Ramos (cell line): ENCODE measurements around the gene PCDH15.
"Not testable (repeated sequence)": the region's sequence is repeated elsewhere in the genome, so short reads cannot be mapped to it uniquely, and the experiment has no call there.

Experiments used
- in situ Hi-C: fragments of 300-500 bp; cut with MboI; formaldehyde crosslinking; loops from one replicate; pipeline ENCODE4 v1.14.3; 2022; ENCODE audit warnings: low sequenced_read_pairs; ENCODE audit not compliant: unreplicated experiment

The PCDH15 gene

GRCh38 chr10:54026340-54026739, 774.7 kb downstream of the PCDH15 start:
- in situ Hi-C loops: no loop called here

GRCh38 chr10:54011117-54011516, 789.9 kb downstream of the PCDH15 start:
- in situ Hi-C loops: no loop called here

GRCh38 chr10:54010337-54010933, 790.6 kb downstream of the PCDH15 start:
- in situ Hi-C loops: no loop called here

- in situ Hi-C loops: no loop called here
These were observed 791.4 kb downstream of the PCDH15 start for GRCh38 chr10:54009672-54010071.

- in situ Hi-C loops: no loop called here
These were observed 799.0 kb downstream of the PCDH15 start for GRCh38 chr10:54002077-54002476.

- in situ Hi-C loops: no loop called here
These were observed 803.1 kb downstream of the PCDH15 start for GRCh38 chr10:53997953-53998352.

GRCh38 chr10:53990799-53991238, 810.2 kb downstream of the PCDH15 start:
- in situ Hi-C loops: no loop called here

GRCh38 chr10:53983431-53983830, 817.6 kb downstream of the PCDH15 start:
- in situ Hi-C loops: no loop called here

- in situ Hi-C loops: no loop called here
These were observed 820.8 kb downstream of the PCDH15 start for GRCh38 chr10:53980210-53980609.

GRCh38 chr10:53978301-53978700, 822.7 kb downstream of the PCDH15 start:
- in situ Hi-C loops: no loop called here

- in situ Hi-C loops: no loop called here
These were observed 823.8 kb downstream of the PCDH15 start for GRCh38 chr10:53977267-53977666.

- in situ Hi-C loops: no loop called here
These were observed 843.6 kb downstream of the PCDH15 start for GRCh38 chr10:53957401-53957800.

GRCh38 chr10:53955091-53955490, 845.9 kb downstream of the PCDH15 start:
- in situ Hi-C loops: no loop called here

GRCh38 chr10:53952698-53953630, 848.1 kb downstream of the PCDH15 start:
- in situ Hi-C loops: no loop called here

GRCh38 chr10:53939654-53940053, 861.4 kb downstream of the PCDH15 start:
- in situ Hi-C loops: no loop called here

- in situ Hi-C loops: no loop called here
These were observed 870.4 kb downstream of the PCDH15 start for GRCh38 chr10:53930648-53931047.

GRCh38 chr10:53924051-53924700, 876.9 kb downstream of the PCDH15 start:
- in situ Hi-C loops: not testable (repeated sequence)

GRCh38 chr10:53918755-53919154, 882.3 kb downstream of the PCDH15 start:
- in situ Hi-C loops: no loop called here

GRCh38 chr10:53909791-53910190, 891.2 kb downstream of the PCDH15 start:
- in situ Hi-C loops: no loop called here

- in situ Hi-C loops: no loop called here
These were observed 896.4 kb downstream of the PCDH15 start for GRCh38 chr10:53904506-53905241.
